Heart right ventricle (tissue), 16 donors: Measurements from ENCODE around the gene CEP68. TPM values are rescaled to one million over a fixed set of nuclear protein-coding genes. Genes with fewer than 3 reads are reported as not detected.

Experiments used
- ATAC-seq, 8 donors: fragments of 200-7000 bp; cut with Tn5 transposase; one replicate each; pipeline ENCODE4 v1.9.1; 2020; ENCODE audit warnings: mild to moderate bottlenecking in 8 of 8, moderate library complexity in 8 of 8, moderate number of reproducible peaks in 1 of 8
- DNase-seq, 2 donors: peaks; one replicate each; pipeline ENCODE4 v3.0.0-alpha.2; 2020
- H3K27ac ChIP-seq, 10 donors: fragments of 200-600 bp; sonication (generic) in 2 of 10; one replicate each; pipeline versions ENCODE4 v1.5.0 to v1.8.0; 2020 to 2022; ENCODE audit warnings: mild to moderate bottlenecking in 3 of 10
- H3K27me3 ChIP-seq, 7 donors: fragments of 200-600 bp; one replicate each; pipeline ENCODE4 v1.8.0; 2021 to 2022; ENCODE audit warnings: mild to moderate bottlenecking in 2 of 7
- H3K36me3 ChIP-seq, 9 donors: fragments of 200-600 bp; sonication (generic) in 1 of 9; one replicate each; pipeline versions ENCODE4 v1.5.0 to v1.8.0; 2020 to 2022; ENCODE audit warnings: mild to moderate bottlenecking in 2 of 9
- H3K4me1 ChIP-seq, 9 donors: fragments of 200-600 bp; sonication (generic) in 1 of 9; one replicate each; pipeline versions ENCODE4 v1.5.0 to v1.8.0; 2020 to 2022; ENCODE audit warnings: mild to moderate bottlenecking in 4 of 9
- H3K4me3 ChIP-seq, 10 donors: fragments of 200-600 bp; sonication (generic) in 2 of 10; one replicate each; pipeline versions ENCODE4 v1.5.0 to v1.8.0; 2020 to 2022; ENCODE audit warnings: mild to moderate bottlenecking in 7 of 10, moderate library complexity in 2 of 10
- H3K9me3 ChIP-seq, 11 donors: fragments of 200-600 bp in 10 of 11; sonication (generic) in 2 of 11; one replicate each; pipeline versions ENCODE4 v1.5.0 to v1.8.0; 2013 to 2022; ENCODE audit warnings: mild to moderate bottlenecking in 2 of 11, control low read depth in 1 of 11, moderate library complexity in 1 of 11
- WGBS, 2 donors: extraction: QIAGEN DNeasy Blood & Tissue Kit; methylation state at CpG; one replicate each; pipeline ENCODE4 v1.1.7; 2013; ENCODE audit warnings: inconsistent platforms in 1 of 2; 5-methylcytosine and 5-hydroxymethylcytosine counted together
- intact Hi-C, 10 donors: fragments of 100-400 bp; cut with DNase I; formaldehyde crosslinking; loops; one replicate each; pipeline versions ENCODE4 v1.11.1 to v1.14.2; 2022
- polyA plus RNA-seq, 2 donors: library from polyadenylated mRNA; stranded (reverse); fragments of 200-250 nt; gene quantifications; one replicate each; pipeline ENCODE4 v1.2.3, GENCODE V29; 2013
- total RNA-seq, 10 donors: library from RNA; stranded (reverse); fragmentation: NEBNext Ultra II Directional in 3 of 10; extraction: Animal tissue kit (Norgen Biotek cat#: 25700) in 3 of 10; gene quantifications; one replicate each; pipeline versions ENCODE4 v1.2.1 to v1.2.4, GENCODE V29; 2021 to 2023
- TF ChIP-seq, protein P1 (sequence below), 9 donors: fragments of 200-600 bp; sonication (generic) in 2 of 9; IDR thresholded peaks; one replicate each; pipeline versions ENCODE4 v1.5.0 to v1.8.0; 2021 to 2022; ENCODE audit warnings: antibody characterized with exemption in 9 of 9, mild to moderate bottlenecking in 5 of 9, moderate library complexity in 1 of 9
- donor health status: Arrhythmogenic right ventricular cardiomyopathy.
- donor health status: ischemic (EF 13 %, LVEDD 7.1; RV severe dilation, severe dysfunction).
- donor health status: healthy with polysubstance abuse.
- donor health status: DM: no; HTN: yes; CAD: no.
- donor health status: DM: no; HTN: no; CAD: no.
- donor health status: ischemic (EF 25% LVEDD 6.9; RV normal size, moderate dysfunction).
- donor health status: ischemic (EF 25% LVEDD 5.7; RV mildly dilated, moderate dysfunction).
- donor health status: healthy.
- donor health status: DM: yes; HTN: yes; CAD: no.
- donor health status: Ischemic cardiomyopathy.
- donor health status: ischemic (EF 35%, LVEDD 5.7; RV mildly dilated, moderate dysfunction).
- donor health status: nonischemic (EF 11% LVEDD 7.7; RV severe dilation, severe dysfunction).
- donor health status: DM: yes; HTN: yes; CAD: no.
- donor health status: PGD.
- donor health status: ischemic (EF 29% LVEDD 5.4; RV normal size, mild dysfunction).
- donor health status: nonischemic (EF 23%, LVEDD 6.1; RV moderate dilation, normal function).

CEP68 gene
- total and polyA plus RNA-seq, 12 donors = 4.3 to 28.4 (median 19.9) TPM

DNA sequence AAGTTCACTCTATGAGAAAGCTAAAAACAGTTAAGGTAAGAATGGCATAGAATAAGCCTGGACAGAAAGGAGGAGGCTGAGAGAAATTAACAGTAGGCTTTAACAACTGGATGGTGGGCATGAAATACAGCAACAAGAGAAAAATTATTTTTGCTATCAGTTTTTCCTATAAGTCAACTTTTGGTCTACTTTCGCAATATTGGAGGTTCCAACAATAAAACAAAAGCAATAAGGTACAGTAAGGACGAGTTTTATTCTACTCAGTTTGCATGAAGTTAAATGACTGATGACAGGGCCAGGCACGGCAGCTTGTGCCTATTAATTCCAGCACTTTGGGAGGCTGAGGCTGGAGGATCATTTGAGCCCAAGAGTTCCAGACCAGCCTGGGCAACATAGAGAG is 56.4 kb downstream of the CEP68 start:
- intact Hi-C loops = no loop called here
- DNase-seq (no peak), ATAC-seq (no peak)
- Histone ChIP-seq H3K27ac (no peak overlapping the region), H3K4me1 (peaks cover 4 to 62% (median 38%) of the 10 kb centered on the region in 9 donors), H3K27me3 (no peaks in the 10 kb centered on the region), H3K9me3 (no peaks in the 10 kb centered on the region), H3K4me3 (no peak overlapping the region), H3K36me3 (peaks cover 0 to 22% (median 0%) of the 10 kb centered on the region in 9 donors)
- 52 to 57% methylated on average over 3 of the region's 3 CpGs for WGBS, 2 donors
- TF ChIP-seq, protein P1, sequence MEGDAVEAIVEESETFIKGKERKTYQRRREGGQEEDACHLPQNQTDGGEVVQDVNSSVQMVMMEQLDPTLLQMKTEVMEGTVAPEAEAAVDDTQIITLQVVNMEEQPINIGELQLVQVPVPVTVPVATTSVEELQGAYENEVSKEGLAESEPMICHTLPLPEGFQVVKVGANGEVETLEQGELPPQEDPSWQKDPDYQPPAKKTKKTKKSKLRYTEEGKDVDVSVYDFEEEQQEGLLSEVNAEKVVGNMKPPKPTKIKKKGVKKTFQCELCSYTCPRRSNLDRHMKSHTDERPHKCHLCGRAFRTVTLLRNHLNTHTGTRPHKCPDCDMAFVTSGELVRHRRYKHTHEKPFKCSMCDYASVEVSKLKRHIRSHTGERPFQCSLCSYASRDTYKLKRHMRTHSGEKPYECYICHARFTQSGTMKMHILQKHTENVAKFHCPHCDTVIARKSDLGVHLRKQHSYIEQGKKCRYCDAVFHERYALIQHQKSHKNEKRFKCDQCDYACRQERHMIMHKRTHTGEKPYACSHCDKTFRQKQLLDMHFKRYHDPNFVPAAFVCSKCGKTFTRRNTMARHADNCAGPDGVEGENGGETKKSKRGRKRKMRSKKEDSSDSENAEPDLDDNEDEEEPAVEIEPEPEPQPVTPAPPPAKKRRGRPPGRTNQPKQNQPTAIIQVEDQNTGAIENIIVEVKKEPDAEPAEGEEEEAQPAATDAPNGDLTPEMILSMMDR (IDR thresholded peaks at IDR 0.05) = no peak

DNA sequence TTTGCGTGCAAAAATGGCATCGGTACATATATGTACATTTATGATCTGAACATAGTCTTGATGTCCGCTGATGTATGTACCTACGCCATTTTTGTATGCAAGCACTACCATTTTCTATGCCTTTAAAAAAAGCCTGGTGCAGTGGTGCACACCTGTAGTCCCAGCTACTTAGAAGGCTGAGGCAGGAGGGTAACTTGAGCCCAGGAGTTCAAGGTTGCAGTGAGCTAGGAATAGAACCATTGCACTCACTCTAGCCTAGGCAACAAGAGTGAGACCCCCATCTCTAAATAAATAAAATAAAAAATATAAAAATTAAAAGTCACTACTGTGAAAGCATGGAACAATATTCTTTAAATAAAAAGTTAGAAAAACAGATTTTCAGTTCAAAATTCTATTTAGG is 57.0 kb downstream of the CEP68 start:
- TF ChIP-seq, protein P1 (IDR thresholded peaks at IDR 0.05) = no peak
- Histone ChIP-seq H3K27ac (no peak overlapping the region), H3K36me3 (peaks cover 0 to 17% (median 0%) of the 10 kb centered on the region in 9 donors), H3K4me1 (peaks cover 4 to 66% (median 40%) of the 10 kb centered on the region in 9 donors), H3K9me3 (no peaks in the 10 kb centered on the region), H3K4me3 (no peak overlapping the region), H3K27me3 (no peaks in the 10 kb centered on the region)
- intact Hi-C loops = no loop called here
- DNase-seq = no peak
- no peak for ATAC-seq
- 97 to 99% methylated on average over 4 of the region's 4 CpGs for WGBS, 2 donors

DNA sequence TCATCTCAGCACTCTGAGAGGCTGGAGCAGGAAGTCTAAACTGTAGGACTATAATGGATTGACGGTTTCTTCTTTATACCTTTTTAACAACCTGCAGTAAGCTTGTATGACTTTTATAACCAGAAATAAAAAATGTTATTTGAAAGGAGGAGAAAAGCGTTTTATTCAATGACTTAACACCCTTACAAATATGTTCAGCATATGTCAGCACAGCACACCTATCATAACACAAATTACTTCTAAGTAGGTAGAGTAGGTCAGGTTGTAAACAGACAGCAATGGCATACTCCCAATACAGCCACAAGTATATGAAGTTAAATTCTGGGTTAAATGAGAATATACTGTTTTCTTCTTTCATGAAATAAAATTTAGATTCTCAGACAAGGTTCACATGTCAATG is 57.6 kb downstream of the CEP68 start:
- H3K4me1 ChIP-seq = peaks cover 4 to 72% (median 41%) of the 10 kb centered on the region in 9 donors
- H3K36me3 ChIP-seq = peaks cover 0 to 17% (median 0%) of the 10 kb centered on the region in 9 donors
- intact Hi-C loops = no loop called here
- 65 to 77% methylated on average over 2 of the region's 2 CpGs for WGBS, 2 donors
- ATAC-seq (no peak), DNase-seq (no peak)
- no peak overlapping the region for H3K4me3 ChIP-seq
- no peak overlapping the region for H3K27ac ChIP-seq
- no peaks in the 10 kb centered on the region for H3K9me3 ChIP-seq
- H3K27me3 ChIP-seq = no peaks in the 10 kb centered on the region
- TF ChIP-seq, protein P1 (IDR thresholded peaks at IDR 0.05) = no peak

DNA sequence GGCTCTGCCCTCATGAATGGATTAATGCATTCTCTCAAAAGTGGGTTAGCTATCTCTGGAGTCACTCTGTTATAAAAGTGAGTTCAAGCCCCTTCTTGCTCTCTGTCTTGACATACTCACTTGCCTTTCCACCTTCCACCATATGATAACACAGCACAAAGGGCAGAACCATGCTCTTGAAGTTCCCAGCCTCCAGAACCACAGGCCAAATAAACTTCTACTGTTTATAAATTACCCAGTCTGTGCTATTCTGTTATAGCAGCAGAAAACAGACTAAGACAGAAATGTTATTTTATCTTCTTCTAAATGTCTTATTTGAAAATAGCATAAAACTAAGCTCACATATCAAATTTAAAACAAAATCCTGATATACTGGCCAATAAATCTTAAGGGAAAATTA is 58.7 kb downstream of the CEP68 start:
- ATAC-seq = no peak
- H3K4me1 ChIP-seq = peaks cover 4 to 83% (median 52%) of the 10 kb centered on the region in 9 donors
- H3K27ac ChIP-seq = no peak overlapping the region

More for the DNA sequence above, 58.7 kb downstream of the CEP68 start:
- Histone ChIP-seq H3K4me3 (no peak overlapping the region), H3K9me3 (no peaks in the 10 kb centered on the region), H3K36me3 (peaks cover 0 to 19% (median 0%) of the 10 kb centered on the region in 9 donors), H3K27me3 (no peaks in the 10 kb centered on the region)
- intact Hi-C loops = no loop called here
- DNase-seq = no peak
- TF ChIP-seq, protein P1 (IDR thresholded peaks at IDR 0.05) = no peak
